Naive thymus-derived CD4-positive, alpha-beta T cell (primary cell): Measurements from ENCODE around the gene ZDHHC4. TPM values are rescaled to one million over a fixed set of nuclear protein-coding genes. Genes with fewer than 3 reads are reported as not detected.
A peak's percentile ranks its signal among the peaks of the same experiment; 100 is the strongest.

Source experiments
- ATAC-seq: fragments of 150-1000 bp; cut with Tn5 transposase; 2 replicates; pipeline ENCODE4 v1.10.0; 2021; ENCODE audit warnings: mild to moderate bottlenecking, moderate library complexity
- CTCF ChIA-PET: fragments of 350-600 bp; sonication (Branson Sonifier 250); formaldehyde crosslinking; loops from one replicate; lab custom pipeline; 2021; ENCODE audit warnings: antibody characterized with exemption; lab: Charles Lee
- POLR2A ChIA-PET: fragments of 350-600 bp; sonication (Branson Sonifier 250); formaldehyde crosslinking; loops from one replicate; lab custom pipeline; 2021; ENCODE audit warnings: antibody characterized with exemption, inconsistent platforms; lab: Charles Lee
- DNase-seq, 9 donors: peaks; one replicate each; pipeline versions ENCODE4 v3.0.0 to v3.0.0-alpha.2; 2020 to 2022; ENCODE audit warnings: mixed read lengths in 1 of 9
- H3K27ac ChIP-seq: one replicate; pipeline ENCODE4 v1.7.0; 2013; ENCODE audit warnings: mild to moderate bottlenecking, low read depth, low read length, moderate library complexity
- H3K27me3 ChIP-seq, 2 donors: one replicate each; pipeline ENCODE4 v1.7.0; 2013; ENCODE audit warnings: low read length in 2 of 2, mild to moderate bottlenecking in 2 of 2, moderate library complexity in 2 of 2; ENCODE audit not compliant: control insufficient read depth in 2 of 2, insufficient read depth in 2 of 2
- H3K36me3 ChIP-seq, 3 experiments: 1 replicate in 2 of 3; 2 replicates in 1 of 3; pipeline ENCODE4 v1.7.0; 2013; ENCODE audit warnings: low read length in 3 of 3, mild to moderate bottlenecking in 3 of 3, moderate library complexity in 1 of 3; ENCODE audit not compliant: insufficient read depth in 3 of 3, control insufficient read depth in 2 of 3
- H3K4me1 ChIP-seq, 2 donors: one replicate each; pipeline ENCODE4 v1.7.0; 2013; ENCODE audit warnings: low read length in 2 of 2, mild to moderate bottlenecking in 2 of 2, moderate library complexity in 1 of 2; ENCODE audit not compliant: control insufficient read depth in 2 of 2, insufficient read depth in 2 of 2
- H3K4me3 ChIP-seq: 2 replicates; pipeline ENCODE4 v1.7.0; 2013; ENCODE audit warnings: mild to moderate bottlenecking, low read length
- H3K9me3 ChIP-seq, 3 experiments: 1 replicate in 2 of 3; 2 replicates in 1 of 3; pipeline ENCODE4 v1.7.0; 2013; ENCODE audit warnings: low read length in 3 of 3; ENCODE audit not compliant: control insufficient read depth in 2 of 3
- H3K27ac Mint-ChIP-seq, 9 donors: one replicate each; pipeline ENCODE4 v1.8.0; 2020 to 2022; ENCODE audit warnings: mixed read lengths in 9 of 9, mild to moderate bottlenecking in 8 of 9, moderate library complexity in 5 of 9, inconsistent platforms in 2 of 9
- H3K27me3 Mint-ChIP-seq, 5 donors: one replicate each; pipeline ENCODE4 v1.8.0; 2021 to 2022; ENCODE audit warnings: mixed read lengths in 5 of 5, mild to moderate bottlenecking in 1 of 5
- H3K36me3 Mint-ChIP-seq, 5 donors: one replicate each; pipeline ENCODE4 v1.8.0; 2020 to 2022; ENCODE audit warnings: mixed read lengths in 5 of 5, mild to moderate bottlenecking in 3 of 5, inconsistent platforms in 1 of 5
- H3K4me1 Mint-ChIP-seq, 7 donors: one replicate each; pipeline ENCODE4 v1.8.0; 2020 to 2022; ENCODE audit warnings: mixed read lengths in 7 of 7, mild to moderate bottlenecking in 3 of 7, inconsistent platforms in 1 of 7
- H3K4me3 Mint-ChIP-seq, 10 donors: one replicate each; pipeline ENCODE4 v1.8.0; 2020 to 2022; ENCODE audit warnings: mild to moderate bottlenecking in 10 of 10, mixed read lengths in 10 of 10, moderate library complexity in 6 of 10, inconsistent platforms in 2 of 10
- H3K9me3 Mint-ChIP-seq, 11 donors: one replicate each; pipeline ENCODE4 v1.8.0; 2020 to 2022; ENCODE audit warnings: mixed read lengths in 11 of 11, mild to moderate bottlenecking in 4 of 11, inconsistent platforms in 1 of 11, moderate library complexity in 1 of 11
- intact Hi-C, 2 donors: fragments of 100-400 bp; cut with micrococcal nuclease; formaldehyde crosslinking; loops; one replicate each; pipeline ENCODE4 v1.15.1; 2023
- polyA plus RNA-seq, 2 donors: library from polyadenylated mRNA; unstranded; fragments of 300-500 nt; fragmentation: Illumina TruSeq; gene quantifications; one replicate each; pipeline ENCODE4 v1.2.3, GENCODE V29; 2021
- total RNA-seq, 6 experiments: library from RNA in 5 of 6; stranded (reverse) in 5 of 6; gene quantifications; 1 replicate in 5 of 6; 2 replicates in 1 of 6; pipeline ENCODE4 v1.2.3 and lab custom pipeline; 2021 to 2026

ZDHHC4 gene
- total and polyA plus RNA-seq, 7 experiments from 2014 or later = 25.2 to 82.1 (median 39.2) TPM

GRCh38 chr7:6532516-6532915, 44.7 kb upstream of the ZDHHC4 start:
- no peaks in the 10 kb centered on the region for H3K36me3 ChIP-seq
- Mint-ChIP-seq H3K4me3 (peak overlapping the region in 3 of 10 donors; percentile 38 to 72 (median 42)), H3K36me3 (no peaks in the 10 kb centered on the region), H3K9me3 (no peaks in the 10 kb centered on the region), H3K4me1 (peaks cover under 1 to 15% (median 8%) of the 10 kb centered on the region in 7 donors), H3K27me3 (peaks cover 2 to 53% (median 12%) of the 10 kb centered on the region in 5 donors), H3K27ac (no peak overlapping the region)
- ChIA-PET POLR2A (interaction anchor here (1.4 kb wide), 1 partner anchor 57 kb away, joined by 3 read pairs; the partner anchor contains the start of gene INTS15), CTCF (no interaction called here)
- no peak overlapping the region for H3K4me3 ChIP-seq
- H3K9me3 ChIP-seq = no peaks in the 10 kb centered on the region
- H3K27ac ChIP-seq = no peak overlapping the region
- ATAC-seq (no peak), DNase-seq (no peak)
- no peaks in the 10 kb centered on the region for H3K27me3 ChIP-seq
- intact Hi-C loops = no loop called here
- no peaks in the 10 kb centered on the region for H3K4me1 ChIP-seq

- Mint-ChIP-seq H3K27me3 (peaks cover 9 to 51% (median 16%) of the 10 kb centered on the region in 5 donors), H3K27ac (peak overlapping the region in 1 of 9 donors; percentile 42), H3K4me1 (peaks cover 0 to 15% (median 7%) of the 10 kb centered on the region in 7 donors), H3K36me3 (peaks cover 0 to 4% (median 0%) of the 10 kb centered on the region in 5 donors), H3K4me3 (peak overlapping the region in 1 of 10 donors; percentile 5), H3K9me3 (no peaks in the 10 kb centered on the region)
- Histone ChIP-seq H3K4me1 (no peaks in the 10 kb centered on the region), H3K4me3 (no peak overlapping the region), H3K36me3 (no peaks in the 10 kb centered on the region), H3K27ac (no peak overlapping the region), H3K9me3 (no peaks in the 10 kb centered on the region), H3K27me3 (no peaks in the 10 kb centered on the region)
- ChIA-PET CTCF (no interaction called here), POLR2A (interaction anchor here (0.6 kb wide), 3 partner anchors 9 to 708 kb away, joined by 3 to 5 read pairs (median 4); no protein-coding TSS in a partner anchor)
- DNase-seq = peak in 1 of 9 donors; percentile 34
- intact Hi-C loops = no loop called here
- no peak for ATAC-seq
These were observed 43.3 kb upstream of the ZDHHC4 start for GRCh38 chr7:6533893-6534495.

GRCh38 chr7:6536262-6537260, 40.7 kb upstream of the ZDHHC4 start:
- ChIA-PET POLR2A (no interaction called here), CTCF (interaction anchor here (1.4 kb wide), 1 partner anchor 9 kb away, joined by 5 read pairs; no protein-coding TSS in a partner anchor)
- Mint-ChIP-seq H3K4me1 (peaks cover 0 to 7% (median 4%) of the 10 kb centered on the region in 7 donors), H3K27ac (no peak overlapping the region), H3K27me3 (peaks cover 9 to 31% (median 15%) of the 10 kb centered on the region in 5 donors), H3K4me3 (peak overlapping the region in 4 of 10 donors; percentile 43 to 68 (median 58)), H3K36me3 (peaks cover 0 to 4% (median 0%) of the 10 kb centered on the region in 5 donors), H3K9me3 (no peaks in the 10 kb centered on the region)
- no peaks in the 10 kb centered on the region for H3K9me3 ChIP-seq
- no peak overlapping the region for H3K27ac ChIP-seq
- DNase-seq = no peak
- H3K36me3 ChIP-seq = no peaks in the 10 kb centered on the region
- intact Hi-C loops = no loop called here
- no peak overlapping the region for H3K4me3 ChIP-seq
- H3K27me3 ChIP-seq = no peaks in the 10 kb centered on the region
- no peaks in the 10 kb centered on the region for H3K4me1 ChIP-seq
- ATAC-seq = peak; percentile 26

- H3K27me3 Mint-ChIP-seq = peaks cover 9 to 23% (median 14%) of the 10 kb centered on the region in 5 donors
- peaks cover 0 to 8% of the 10 kb centered on the region in 2 donors for H3K4me1 ChIP-seq
- peaks cover 0 to 4% (median 0%) of the 10 kb centered on the region in 5 donors for H3K36me3 Mint-ChIP-seq
- no peaks in the 10 kb centered on the region for H3K9me3 Mint-ChIP-seq
- CTCF ChIA-PET = no interaction called here
- no peak overlapping the region for H3K4me3 ChIP-seq
- H3K9me3 ChIP-seq = no peaks in the 10 kb centered on the region
- no peak overlapping the region for H3K27ac Mint-ChIP-seq
- intact Hi-C loops = no loop called here
- H3K4me3 Mint-ChIP-seq = no peak overlapping the region
- H3K27ac ChIP-seq = no peak overlapping the region
- DNase-seq = no peak
- H3K4me1 Mint-ChIP-seq = peaks cover 4 to 18% (median 13%) of the 10 kb centered on the region in 7 donors
- POLR2A ChIA-PET = interaction anchor here (0.7 kb wide), 1 partner anchor 9 kb away, joined by 3 read pairs; no protein-coding TSS in a partner anchor
- H3K36me3 ChIP-seq = no peaks in the 10 kb centered on the region
- ATAC-seq = no peak
- H3K27me3 ChIP-seq = no peaks in the 10 kb centered on the region
These were observed 34.9 kb upstream of the ZDHHC4 start for GRCh38 chr7:6542368-6542767.

- ATAC-seq = peak; percentile 63
These were observed 31.7 kb upstream of the ZDHHC4 start for GRCh38 chr7:6545398-6546126.

More at GRCh38 chr7:6545398-6546126, 31.7 kb upstream of the ZDHHC4 start:
- H3K27ac Mint-ChIP-seq = peak overlapping the region in 6 of 9 donors; percentile 56 to 93 (median 80)
- Histone ChIP-seq H3K27me3 (no peaks in the 10 kb centered on the region), H3K4me3 (no peak overlapping the region), H3K4me1 (peaks cover 0 to 8% of the 10 kb centered on the region in 2 donors), H3K36me3 (no peaks in the 10 kb centered on the region), H3K9me3 (no peaks in the 10 kb centered on the region), H3K27ac (peak overlapping the region; percentile 25)
- intact Hi-C loops = no loop called here
- H3K4me1 Mint-ChIP-seq = peaks cover 4 to 18% (median 13%) of the 10 kb centered on the region in 7 donors
- peak in 6 of 9 donors; percentile 16 to 75 (median 48) for DNase-seq
- peak overlapping the region in 7 of 10 donors; percentile 19 to 66 (median 56) for H3K4me3 Mint-ChIP-seq
- H3K9me3 Mint-ChIP-seq = peaks cover 0 to 1% (median 0%) of the 10 kb centered on the region in 11 donors
- no peaks in the 10 kb centered on the region for H3K36me3 Mint-ChIP-seq
- CTCF ChIA-PET = interaction anchor here (1.5 kb wide), 1 partner anchor 14 kb away, joined by 9 read pairs; no protein-coding TSS in a partner anchor
- POLR2A ChIA-PET = interaction anchor here (1.2 to 1.4 kb wide), 2 partner anchors 9 to 14 kb away, joined by 4 to 7 read pairs; no protein-coding TSS in a partner anchor
- peaks cover 0 to 7% (median 0%) of the 10 kb centered on the region in 5 donors for H3K27me3 Mint-ChIP-seq
